HCT116 (cell line): ENCODE data around the gene SH2B3. TPM values are rescaled to one million over a fixed set of nuclear protein-coding genes. Genes with fewer than 3 reads are reported as not detected.

ENCODE experiments used
- ATAC-seq: fragments of 200-7000 bp; cut with Tn5 transposase; 2 replicates; pipeline ENCODE4 v1.9.1; 2020; ENCODE audit warnings: mild to moderate bottlenecking, moderate library complexity
- BruUV-seq: library from RNA; stranded (reverse); fragments of 400-500 nt; replicated peaks from 2 replicates; lab custom pipeline; 2021; lab: Mats Ljungman, UMichigan
- CTCF ChIA-PET: fragments of 300-600 bp; sonication (Branson Sonifier 250); formaldehyde crosslinking; loops from one replicate; lab custom pipeline; 2021; ENCODE audit warnings: antibody characterized with exemption; lab: Charles Lee
- POLR2A ChIA-PET: fragments of 300-600, 350-600 bp; sonication (Branson Sonifier 250); formaldehyde crosslinking; loops from one replicate; lab custom pipeline; 2021; ENCODE audit warnings: antibody characterized with exemption; lab: Charles Lee
- RAD21 ChIA-PET, 2 experiments: fragments of 300-600 bp; sonication (Branson Sonifier 250); formaldehyde crosslinking; loops; one replicate each; lab custom pipeline; 2023; ENCODE audit warnings: low total read pairs in 2 of 2; ENCODE audit not compliant: uncharacterized antibody in 2 of 2, unreplicated experiment in 2 of 2, low non-redundant PET in 1 of 2; lab: Charles Lee
- DNase-seq: peaks from one replicate; pipeline ENCODE4 v3.0.0-alpha.2; 2010; ENCODE audit warnings: low read depth, low spot score
- H2AFZ ChIP-seq: fragments of 200-600 bp; shearing (Covaris generic), sonication (generic); 2 replicates; pipeline ENCODE4 v1.6.1; 2017; ENCODE audit warnings: low read depth, mixed run types, mixed read lengths, antibody characterized with exemption, low read length; ENCODE audit not compliant: poor library complexity, severe bottlenecking
- H3K27ac ChIP-seq: 2 replicates; pipeline ENCODE4 v1.5.1; 2012; ENCODE audit warnings: low read depth, low read length
- H3K27me3 ChIP-seq: fragments of 200-600 bp; sonication (generic); 2 replicates; pipeline ENCODE4 v1.6.1; 2016; ENCODE audit warnings: mixed run types, low read length, mixed read lengths; ENCODE audit not compliant: insufficient read depth
- H3K36me3 ChIP-seq, 2 experiments: fragments of 200-500 bp in 1 of 2; fragments of 200-600 bp in 1 of 2; sonication (Bioruptor generic) in 1 of 2; sonication (generic) in 1 of 2; 2 replicates each; pipeline versions ENCODE4 v1.5.1 to v1.6.1; 2014 to 2016; ENCODE audit warnings: low read length in 2 of 2, inconsistent platforms in 1 of 2, mixed read lengths in 1 of 2, mixed run types in 1 of 2; ENCODE audit not compliant: insufficient read depth in 2 of 2, control insufficient read depth in 1 of 2
- H3K4me1 ChIP-seq, 2 experiments: fragments of 200-600 bp in 1 of 2; sonication (generic) in 1 of 2; 2 replicates each; pipeline versions ENCODE4 v1.5.1 to v1.6.1; 2012 to 2017; ENCODE audit warnings: low read length in 2 of 2, inconsistent platforms in 1 of 2, mild to moderate bottlenecking in 1 of 2, mixed read lengths in 1 of 2, mixed run types in 1 of 2, moderate library complexity in 1 of 2; ENCODE audit not compliant: insufficient read depth in 2 of 2, control insufficient read depth in 1 of 2
- H3K4me2 ChIP-seq: fragments of 200-600 bp; sonication (generic); 2 replicates; pipeline ENCODE4 v1.6.1; 2017; ENCODE audit warnings: mixed run types, low read length, mixed read lengths
- H3K4me3 ChIP-seq, 2 experiments: fragments of 200-600 bp in 1 of 2; sonication (generic) in 1 of 2; replicated peaks in 1 of 2; 2 replicates each; pipeline ENCODE4 v1.5.1; 2011 to 2016; ENCODE audit warnings: low read length in 2 of 2, control low read depth in 1 of 2, low read depth in 1 of 2, mild to moderate bottlenecking in 1 of 2, mixed read lengths in 1 of 2, mixed run types in 1 of 2
- H3K79me2 ChIP-seq: fragments of 200-600 bp; sonication (generic); 2 replicates; pipeline ENCODE4 v1.6.1; 2017; ENCODE audit warnings: mild to moderate bottlenecking, mixed run types, low read length, moderate library complexity, mixed read lengths; ENCODE audit not compliant: insufficient read depth
- H3K9ac ChIP-seq: fragments of 200-600 bp; sonication (generic); 2 replicates; pipeline ENCODE4 v1.6.1; 2016; ENCODE audit warnings: low read length, mixed read lengths
- H3K9me2 ChIP-seq: fragments of 200-600 bp; sonication (generic), shearing (Covaris generic); 2 replicates; pipeline ENCODE4 v1.6.1; 2017; ENCODE audit warnings: mixed run types, mild to moderate bottlenecking, moderate library complexity; ENCODE audit not compliant: insufficient read depth
- H3K9me3 ChIP-seq, 2 experiments: fragments of 200-500 bp in 1 of 2; fragments of 200-600 bp in 1 of 2; sonication (Bioruptor generic) in 1 of 2; sonication (generic) in 1 of 2; 2 replicates each; pipeline ENCODE4 v1.6.1; 2014 to 2017; ENCODE audit warnings: low read length in 2 of 2, mixed read lengths in 2 of 2, inconsistent platforms in 1 of 2, low read depth in 1 of 2, mild to moderate bottlenecking in 1 of 2, mixed run types in 1 of 2, moderate library complexity in 1 of 2; ENCODE audit not compliant: control insufficient read depth in 1 of 2, insufficient read depth in 1 of 2
- H4K20me1 ChIP-seq: fragments of 200-600 bp; sonication (generic), shearing (Covaris generic); 2 replicates; pipeline ENCODE4 v1.6.1; 2017; ENCODE audit warnings: mixed run types, mild to moderate bottlenecking, moderate library complexity; ENCODE audit not compliant: insufficient read depth
- ATF3 ChIP-seq: IDR thresholded peaks from 2 replicates; pipeline ENCODE4 v1.6.1; 2012
- CBX3 ChIP-seq: IDR thresholded peaks from 2 replicates; pipeline ENCODE4 v1.6.1; 2012; ENCODE audit warnings: low read depth
- EZH2phosphoT487 ChIP-seq: fragments of 200-600 bp; IDR thresholded peaks from 2 replicates; pipeline ENCODE4 v1.6.1; 2018; ENCODE audit warnings: antibody characterized with exemption, borderline replicate concordance
- FOSL1 ChIP-seq: IDR thresholded peaks from 2 replicates; pipeline ENCODE4 v1.6.1; 2012; ENCODE audit warnings: low read depth
- MAX ChIP-seq: IDR thresholded peaks from 2 replicates; pipeline ENCODE4 v1.6.1; 2012
- POLR2A ChIP-seq: IDR thresholded peaks from 2 replicates; pipeline ENCODE4 v1.7.0; 2011; ENCODE audit warnings: borderline replicate concordance; ENCODE audit not compliant: insufficient read depth, insufficient read length; ENCODE audit errors: extremely low read depth
- POLR2AphosphoS5 ChIP-seq: IDR thresholded peaks from 2 replicates; pipeline ENCODE4 v1.6.1; 2011; ENCODE audit warnings: mild to moderate bottlenecking, low read depth, low read length, moderate library complexity
- intact Hi-C: fragments of 100-400 bp; cut with micrococcal nuclease; formaldehyde crosslinking; loops from 2 replicates; pipeline ENCODE4 v1.10.0; 2022
- total RNA-seq: library from RNA; stranded (reverse); gene quantifications from one replicate; pipeline ENCODE4 v1.2.1, GENCODE V29; 2021; ENCODE audit not compliant: unreplicated experiment
- TF ChIP-seq, protein P1 (sequence below): IDR thresholded peaks from 2 replicates; pipeline ENCODE4 v1.6.1; 2012; ENCODE audit warnings: low read depth
- TF ChIP-seq, protein P2 (sequence below): IDR thresholded peaks from 2 replicates; pipeline ENCODE4 v1.6.1; 2011; ENCODE audit warnings: mild to moderate bottlenecking, low read length, moderate library complexity; ENCODE audit not compliant: insufficient replicate concordance; ENCODE audit errors: extremely low read depth

The SH2B3 gene
- total RNA-seq, 1 experiment from 2014 or later: 17.3 TPM

DNA sequence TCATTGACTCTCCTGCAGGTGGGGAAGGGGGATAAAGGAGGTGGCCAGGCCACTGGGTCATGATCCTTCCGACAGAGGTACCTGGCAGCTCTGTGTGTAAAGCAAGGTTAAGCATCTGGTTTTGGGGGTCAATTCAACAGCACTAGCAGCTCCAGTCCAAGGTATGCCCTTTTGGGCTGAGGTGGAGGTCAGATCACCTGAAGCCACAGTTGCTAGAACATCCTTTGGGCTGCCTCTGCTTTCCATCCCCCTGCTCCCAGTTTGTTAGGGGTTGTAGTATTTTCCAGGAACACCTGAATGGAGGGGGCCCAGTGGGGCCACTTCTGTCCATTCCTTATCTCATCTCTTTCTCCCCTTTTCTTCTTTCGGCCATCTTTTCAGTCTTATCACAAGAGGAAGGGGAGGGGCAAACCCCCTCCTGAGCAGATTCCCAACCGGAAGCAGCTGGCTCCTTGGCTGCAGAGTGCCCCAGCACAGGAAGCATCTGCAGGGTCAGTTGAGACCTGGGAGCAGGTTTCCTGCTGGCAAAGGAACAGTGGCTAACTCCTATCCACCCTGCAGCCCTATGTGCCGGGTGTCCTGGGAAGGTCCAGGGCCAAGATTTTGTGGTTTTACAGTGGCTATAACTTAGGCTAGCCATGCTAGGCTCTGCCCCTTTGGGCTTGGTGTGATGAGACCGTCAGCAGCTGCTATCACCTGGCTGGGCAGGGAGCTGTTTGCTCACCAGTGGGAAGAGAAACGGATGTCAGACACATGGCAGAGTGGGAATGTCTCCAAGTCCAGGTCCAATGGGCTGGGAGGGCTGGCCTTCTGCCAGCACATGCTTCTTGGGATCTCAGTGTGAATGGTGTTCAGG lies 40.2 kb downstream of the SH2B3 start:
- peaks cover 27 to 35% of the 10 kb centered on the region in 2 experiments; a peak in 3 of 4 replicates for H3K36me3 ChIP-seq
- no peak for DNase-seq
- no peaks in the 10 kb centered on the region for H3K27me3 ChIP-seq
- no peaks in the 10 kb centered on the region for H3K79me2 ChIP-seq
- no peak for TF ChIP-seq MAX
- TF ChIP-seq POLR2AphosphoS5: peak; percentile 9; the same call in 1 of the 2 replicates
- TF ChIP-seq ATF3: no peak
- TF ChIP-seq, all 23 proteins: peak for 1
- Histone ChIP-seq H3K27ac (no peak overlapping the region), H3K9me2 (no peaks in the 10 kb centered on the region), H3K4me2 (no peak overlapping the region), H4K20me1 (no peaks in the 10 kb centered on the region), H3K9ac (no peak overlapping the region), H2AFZ (no peak overlapping the region), H3K9me3 (no peaks in the 10 kb centered on the region), H3K4me1 (peaks cover 0 to 5% of the 10 kb centered on the region in 2 experiments; a peak in 1 of 4 replicates), H3K4me3 (no peak overlapping the region)
- BruUV-seq: no TSS peak
- intact Hi-C loops: no loop called here
- ATAC-seq: no peak
- ChIA-PET POLR2A (no interaction called here), RAD21 (no interaction called here), CTCF (no interaction called here)

DNA sequence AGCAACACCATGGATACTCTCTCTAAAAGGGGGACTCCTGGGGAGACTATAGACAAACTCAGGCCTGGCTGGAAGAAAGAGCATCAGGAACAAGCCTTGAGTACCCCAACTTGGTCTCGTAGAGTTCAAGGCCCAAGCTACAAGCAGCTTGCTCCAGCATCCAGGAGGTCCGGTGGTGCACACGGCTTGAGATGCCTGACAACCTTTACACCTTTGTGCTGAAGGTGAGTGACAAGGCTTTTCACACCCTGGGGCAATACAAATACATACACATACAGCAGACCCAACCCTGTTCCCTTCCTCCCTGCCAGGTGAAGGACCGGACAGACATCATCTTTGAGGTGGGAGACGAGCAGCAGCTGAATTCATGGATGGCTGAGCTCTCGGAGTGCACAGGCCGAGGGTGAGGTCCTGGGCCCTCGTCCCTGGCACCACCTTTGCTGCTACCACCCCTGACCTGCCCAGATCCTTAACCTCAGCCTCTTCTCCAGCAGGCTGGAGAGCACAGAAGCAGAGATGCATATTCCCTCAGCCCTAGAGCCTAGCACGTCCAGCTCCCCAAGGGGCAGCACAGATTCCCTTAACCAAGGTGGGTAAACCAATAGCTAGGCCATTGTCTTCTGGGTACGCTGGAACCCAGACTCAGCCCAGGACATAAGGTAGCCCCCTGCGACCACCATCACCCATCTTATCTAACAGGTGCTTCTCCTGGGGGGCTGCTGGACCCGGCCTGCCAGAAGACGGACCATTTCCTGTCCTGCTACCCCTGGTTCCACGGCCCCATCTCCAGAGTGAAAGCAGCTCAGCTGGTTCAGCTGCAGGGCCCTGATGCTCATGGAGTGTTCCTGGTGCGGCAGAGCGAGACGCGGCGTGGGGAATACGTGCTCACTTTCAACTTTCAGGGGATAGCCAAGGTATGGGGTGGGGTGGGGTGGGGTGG lies 41.2 kb downstream of the SH2B3 start:
- no peak overlapping the region for H2AFZ ChIP-seq
- no peaks in the 10 kb centered on the region for H3K79me2 ChIP-seq
- ATAC-seq (no peak), DNase-seq (no peak)
- H3K9ac ChIP-seq: no peak overlapping the region
- H3K4me1 ChIP-seq: peaks cover 0 to 5% of the 10 kb centered on the region in 2 experiments; a peak in 1 of 4 replicates
- ChIA-PET RAD21 (no interaction called here), CTCF (no interaction called here), POLR2A (no interaction called here)
- H3K27ac ChIP-seq: no peak overlapping the region
- BruUV-seq: no TSS peak
- H3K27me3 ChIP-seq: no peaks in the 10 kb centered on the region
- peaks cover 31 to 41% of the 10 kb centered on the region in 2 experiments; a peak in 3 of 4 replicates for H3K36me3 ChIP-seq
- H3K9me3 ChIP-seq: no peaks in the 10 kb centered on the region
- intact Hi-C loops: no loop called here
- H3K9me2 ChIP-seq: no peaks in the 10 kb centered on the region
- no peak overlapping the region for H3K4me2 ChIP-seq
- no peaks in the 10 kb centered on the region; the same call in 1 of the 2 replicates for H4K20me1 ChIP-seq
- no peak overlapping the region for H3K4me3 ChIP-seq
- TF ChIP-seq MAX (no peak), FOSL1 (no peak), EZH2phosphoT487 (no peak), CBX3 (no peak), POLR2A (no peak)
- TF ChIP-seq, protein P1, sequence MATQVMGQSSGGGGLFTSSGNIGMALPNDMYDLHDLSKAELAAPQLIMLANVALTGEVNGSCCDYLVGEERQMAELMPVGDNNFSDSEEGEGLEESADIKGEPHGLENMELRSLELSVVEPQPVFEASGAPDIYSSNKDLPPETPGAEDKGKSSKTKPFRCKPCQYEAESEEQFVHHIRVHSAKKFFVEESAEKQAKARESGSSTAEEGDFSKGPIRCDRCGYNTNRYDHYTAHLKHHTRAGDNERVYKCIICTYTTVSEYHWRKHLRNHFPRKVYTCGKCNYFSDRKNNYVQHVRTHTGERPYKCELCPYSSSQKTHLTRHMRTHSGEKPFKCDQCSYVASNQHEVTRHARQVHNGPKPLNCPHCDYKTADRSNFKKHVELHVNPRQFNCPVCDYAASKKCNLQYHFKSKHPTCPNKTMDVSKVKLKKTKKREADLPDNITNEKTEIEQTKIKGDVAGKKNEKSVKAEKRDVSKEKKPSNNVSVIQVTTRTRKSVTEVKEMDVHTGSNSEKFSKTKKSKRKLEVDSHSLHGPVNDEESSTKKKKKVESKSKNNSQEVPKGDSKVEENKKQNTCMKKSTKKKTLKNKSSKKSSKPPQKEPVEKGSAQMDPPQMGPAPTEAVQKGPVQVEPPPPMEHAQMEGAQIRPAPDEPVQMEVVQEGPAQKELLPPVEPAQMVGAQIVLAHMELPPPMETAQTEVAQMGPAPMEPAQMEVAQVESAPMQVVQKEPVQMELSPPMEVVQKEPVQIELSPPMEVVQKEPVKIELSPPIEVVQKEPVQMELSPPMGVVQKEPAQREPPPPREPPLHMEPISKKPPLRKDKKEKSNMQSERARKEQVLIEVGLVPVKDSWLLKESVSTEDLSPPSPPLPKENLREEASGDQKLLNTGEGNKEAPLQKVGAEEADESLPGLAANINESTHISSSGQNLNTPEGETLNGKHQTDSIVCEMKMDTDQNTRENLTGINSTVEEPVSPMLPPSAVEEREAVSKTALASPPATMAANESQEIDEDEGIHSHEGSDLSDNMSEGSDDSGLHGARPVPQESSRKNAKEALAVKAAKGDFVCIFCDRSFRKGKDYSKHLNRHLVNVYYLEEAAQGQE: no peak
- TF ChIP-seq, protein P2, sequence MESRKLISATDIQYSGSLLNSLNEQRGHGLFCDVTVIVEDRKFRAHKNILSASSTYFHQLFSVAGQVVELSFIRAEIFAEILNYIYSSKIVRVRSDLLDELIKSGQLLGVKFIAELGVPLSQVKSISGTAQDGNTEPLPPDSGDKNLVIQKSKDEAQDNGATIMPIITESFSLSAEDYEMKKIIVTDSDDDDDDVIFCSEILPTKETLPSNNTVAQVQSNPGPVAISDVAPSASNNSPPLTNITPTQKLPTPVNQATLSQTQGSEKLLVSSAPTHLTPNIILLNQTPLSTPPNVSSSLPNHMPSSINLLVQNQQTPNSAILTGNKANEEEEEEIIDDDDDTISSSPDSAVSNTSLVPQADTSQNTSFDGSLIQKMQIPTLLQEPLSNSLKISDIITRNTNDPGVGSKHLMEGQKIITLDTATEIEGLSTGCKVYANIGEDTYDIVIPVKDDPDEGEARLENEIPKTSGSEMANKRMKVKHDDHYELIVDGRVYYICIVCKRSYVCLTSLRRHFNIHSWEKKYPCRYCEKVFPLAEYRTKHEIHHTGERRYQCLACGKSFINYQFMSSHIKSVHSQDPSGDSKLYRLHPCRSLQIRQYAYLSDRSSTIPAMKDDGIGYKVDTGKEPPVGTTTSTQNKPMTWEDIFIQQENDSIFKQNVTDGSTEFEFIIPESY: no peak
